K562 (cell line): ENCODE data around the gene BICDL1. TPM values are rescaled to one million over a fixed set of nuclear protein-coding genes. Genes with fewer than 3 reads are reported as not detected.
A peak's percentile ranks its signal among the peaks of the same experiment; 100 is the strongest.

Experiments
- BACH1 ChIP-seq: fragments of 200-800 bp; sonication (Bioruptor generic); IDR thresholded peaks from 2 replicates; pipeline ENCODE4 v1.6.1; 2016; ENCODE audit warnings: missing genetic modification characterization, missing compliant biosample characterization
- BHLHE40 ChIP-seq: IDR thresholded peaks from 2 replicates; pipeline ENCODE4 v1.6.1; 2011; ENCODE audit warnings: low read length, improper control_type of control experiment
- BRD9 ChIP-seq: fragments of 450-650 bp; IDR thresholded peaks from 2 replicates; pipeline ENCODE4 v1.6.1; 2018; ENCODE audit warnings: low read depth; ENCODE audit not compliant: partially characterized antibody
- CEBPB ChIP-seq: fragments of 450-650 bp; IDR thresholded peaks from 2 replicates; pipeline ENCODE4 v1.6.1; 2016; ENCODE audit warnings: missing genetic modification characterization, missing compliant biosample characterization
- CTBP1 ChIP-seq: fragments of 450-650 bp; IDR thresholded peaks from 2 replicates; pipeline ENCODE4 v1.6.1; 2016; ENCODE audit warnings: borderline replicate concordance
- ESRRA ChIP-seq: fragments of 450-650 bp; IDR thresholded peaks from 2 replicates; pipeline ENCODE4 v1.6.1; 2014; ENCODE audit warnings: low read depth, mild to moderate bottlenecking, moderate library complexity, borderline replicate concordance
- GATA2 ChIP-seq: sonication (generic); formaldehyde crosslinking; IDR thresholded peaks from 2 replicates; pipeline ENCODE4 v1.4.0; 2020; ENCODE audit warnings: mild to moderate bottlenecking, missing genetic modification reagents
- HMBOX1 ChIP-seq: sonication (generic); IDR thresholded peaks from 2 replicates; pipeline ENCODE4 v1.6.1; 2016
- KDM5B ChIP-seq: fragments of 200-600 bp; sonication (generic); IDR thresholded peaks from 2 replicates; pipeline ENCODE4 v1.6.1; 2012; ENCODE audit warnings: low read depth, mild to moderate bottlenecking, moderate library complexity, low read length, control low read depth, inconsistent platforms; ENCODE audit not compliant: insufficient replicate concordance
- NFATC3 ChIP-seq: fragments of 450-650 bp; IDR thresholded peaks from 2 replicates; pipeline ENCODE4 v1.6.1; 2017; ENCODE audit warnings: mild to moderate bottlenecking
- NFE2L1 ChIP-seq: fragments of 450-650 bp; IDR thresholded peaks from 2 replicates; pipeline ENCODE4 v1.6.1; 2016; ENCODE audit warnings: missing genetic modification characterization, low read depth, mild to moderate bottlenecking, missing compliant biosample characterization, moderate library complexity, borderline replicate concordance
- SNRNP70 ChIP-seq: fragments of 200-400 bp; formaldehyde crosslinking; optimal IDR thresholded peaks from 2 replicates; pipeline ENCODE3; 2017; ENCODE audit warnings: low read depth, low read length
- SRF ChIP-seq, 2 experiments: fragments of 250-450, 450-650 bp in 1 of 2; sonication (Bioruptor Pico) in 1 of 2; sonication (generic) in 1 of 2; formaldehyde crosslinking; IDR thresholded peaks; 2 replicates each; pipeline versions ENCODE4 v1.5.0 to v1.5.1; 2020 to 2022; ENCODE audit warnings: mild to moderate bottlenecking in 1 of 2, missing genetic modification reagents in 1 of 2
- TAF1 ChIP-seq: IDR thresholded peaks from 2 replicates; pipeline ENCODE4 v1.6.1; 2011; ENCODE audit warnings: mild to moderate bottlenecking, low read length, moderate library complexity; ENCODE audit not compliant: insufficient read depth, control insufficient read depth, severe bottlenecking; ENCODE audit errors: extremely low read depth
- TAF9B ChIP-seq: fragments of 450-650 bp; IDR thresholded peaks from 2 replicates; pipeline ENCODE4 v1.6.1; 2018; ENCODE audit warnings: mild to moderate bottlenecking; ENCODE audit not compliant: partially characterized antibody
- ZNF239 ChIP-seq: fragments of 250-450 bp; sonication (Bioruptor Pico); IDR thresholded peaks from 2 replicates; pipeline ENCODE4 v1.4.0; 2020; ENCODE audit warnings: mild to moderate bottlenecking
- ZNF3 ChIP-seq: fragments of 250-450 bp; sonication (Bioruptor Pico); IDR thresholded peaks from 2 replicates; pipeline ENCODE4 v1.5.0; 2021; ENCODE audit warnings: mild to moderate bottlenecking, moderate library complexity
- ZNF699 ChIP-seq: fragments of 250-450 bp; sonication (Bioruptor Pico); IDR thresholded peaks from 2 replicates; pipeline ENCODE4 v1.8.0; 2021; ENCODE audit warnings: mild to moderate bottlenecking, moderate library complexity; ENCODE audit not compliant: insufficient replicate concordance
- ZNF778 ChIP-seq: fragments of 450-650 bp; formaldehyde crosslinking; IDR thresholded peaks from 2 replicates; pipeline ENCODE4 v1.4.0; 2020; ENCODE audit warnings: mild to moderate bottlenecking, moderate library complexity
- polyA plus RNA-seq, 8 experiments: library from polyadenylated mRNA; depleted of rRNA in 4 of 8; stranded (reverse) in 5 of 8; unstranded in 3 of 8; fragments of >200 nt; fragmentation: Nextera tagmentation in 2 of 8; fragmentation: Illumina TruSeq in 1 of 8; extraction: Ambion mirVana in 2 of 8; extraction: Trizol in 1 of 8; gene quantifications; 2 replicates each; pipeline versions ENCODE4 v1.2.1 to v1.2.3, GENCODE V29; 2011 to 2014; ENCODE audit warnings: inconsistent platforms in 1 of 8, missing spikeins in 1 of 8
- total RNA-seq, 7 experiments: library from RNA; depleted of rRNA in 6 of 7; stranded (reverse); fragments of >200 nt in 6 of 7; fragmentation: Illumina TruSeq in 2 of 7; extraction: Trizol in 2 of 7; gene quantifications; 2 replicates each; pipeline versions ENCODE4 v1.2.1 to v1.2.3, GENCODE V29; 2011 to 2021; ENCODE audit warnings: low replicate concordance in 1 of 7
- TF ChIP-seq, protein P1 (sequence below), 2 experiments: fragments of 450-650 bp; formaldehyde crosslinking in 1 of 2; IDR thresholded peaks; 2 replicates each; pipeline versions ENCODE4 v1.4.0 to v1.6.1; 2014 to 2020; ENCODE audit warnings: mild to moderate bottlenecking in 2 of 2, borderline replicate concordance in 1 of 2, low read depth in 1 of 2

BICDL1 gene
- total and polyA plus RNA-seq, 9 of the 15 experiments (the other 6 are each of a cell fraction or from before 2014, with no cell fraction given), result 0.06 to 2.0 (median 0.58) TPM

DNA sequence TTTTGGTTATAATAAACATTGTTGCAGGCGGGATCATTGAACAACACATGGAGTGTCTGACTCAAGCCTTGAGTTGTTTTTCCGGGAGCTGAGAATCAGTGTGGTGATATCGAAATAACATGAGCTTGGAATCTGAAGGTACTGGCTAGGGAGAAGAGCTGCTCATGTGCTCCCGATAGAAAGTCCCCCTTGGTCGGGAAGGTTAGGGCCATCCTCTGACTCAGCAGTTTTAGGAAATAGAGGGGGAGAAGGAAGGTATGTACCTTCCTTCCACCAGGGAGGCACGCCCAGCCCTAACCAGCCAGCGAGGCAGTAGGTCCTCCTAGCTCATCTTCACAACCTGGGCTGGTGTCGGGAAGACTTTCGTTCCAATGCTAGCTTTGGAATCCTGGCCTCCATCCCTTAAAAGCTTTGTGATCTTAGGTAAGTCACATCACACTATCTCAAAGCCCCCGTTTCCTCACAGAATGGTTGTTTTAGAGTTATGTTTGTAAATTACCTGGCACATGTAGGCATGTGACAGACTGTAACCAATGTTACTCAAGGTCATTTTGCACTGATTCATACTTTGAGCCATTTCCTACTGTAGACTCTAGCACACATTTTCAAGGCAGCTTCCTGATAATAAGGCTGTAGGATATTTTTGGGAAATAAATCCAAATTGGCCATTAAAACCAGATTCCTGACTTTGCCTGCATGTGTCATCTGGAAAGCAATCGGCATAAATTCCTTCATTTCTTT is 129.5 kb downstream of the BICDL1 start (continued):
- no peak for TF ChIP-seq GATA2
- no peak for TF ChIP-seq ZNF699 (CRISPR knock-in tag)
- TF ChIP-seq CEBPB, result no peak
- TF ChIP-seq SRF (CRISPR knock-in tag; IDR thresholded peaks at IDR 0.05), result peak in 1 of 2 experiments; percentile 59; a peak in 1 of 4 replicates
- no peak for TF ChIP-seq ZNF3 (CRISPR knock-in tag)
- no peak for TF ChIP-seq SNRNP70
- no peak for TF ChIP-seq ZNF239 (CRISPR knock-in tag)
- TF ChIP-seq ESRRA, result peak; percentile 72
- no peak for TF ChIP-seq TAF9B
- TF ChIP-seq NFATC3, result no peak
- no peak for TF ChIP-seq TAF1
- no peak for TF ChIP-seq HMBOX1
- TF ChIP-seq BACH1 (tag), result peak; percentile 86
- TF ChIP-seq BRD9, result no peak
- peak; percentile 47; the same call in 1 of the 2 replicates for TF ChIP-seq NFE2L1 (tag)
- TF ChIP-seq ZNF778 (CRISPR knock-in tag), result no peak
- TF ChIP-seq, protein P1, sequence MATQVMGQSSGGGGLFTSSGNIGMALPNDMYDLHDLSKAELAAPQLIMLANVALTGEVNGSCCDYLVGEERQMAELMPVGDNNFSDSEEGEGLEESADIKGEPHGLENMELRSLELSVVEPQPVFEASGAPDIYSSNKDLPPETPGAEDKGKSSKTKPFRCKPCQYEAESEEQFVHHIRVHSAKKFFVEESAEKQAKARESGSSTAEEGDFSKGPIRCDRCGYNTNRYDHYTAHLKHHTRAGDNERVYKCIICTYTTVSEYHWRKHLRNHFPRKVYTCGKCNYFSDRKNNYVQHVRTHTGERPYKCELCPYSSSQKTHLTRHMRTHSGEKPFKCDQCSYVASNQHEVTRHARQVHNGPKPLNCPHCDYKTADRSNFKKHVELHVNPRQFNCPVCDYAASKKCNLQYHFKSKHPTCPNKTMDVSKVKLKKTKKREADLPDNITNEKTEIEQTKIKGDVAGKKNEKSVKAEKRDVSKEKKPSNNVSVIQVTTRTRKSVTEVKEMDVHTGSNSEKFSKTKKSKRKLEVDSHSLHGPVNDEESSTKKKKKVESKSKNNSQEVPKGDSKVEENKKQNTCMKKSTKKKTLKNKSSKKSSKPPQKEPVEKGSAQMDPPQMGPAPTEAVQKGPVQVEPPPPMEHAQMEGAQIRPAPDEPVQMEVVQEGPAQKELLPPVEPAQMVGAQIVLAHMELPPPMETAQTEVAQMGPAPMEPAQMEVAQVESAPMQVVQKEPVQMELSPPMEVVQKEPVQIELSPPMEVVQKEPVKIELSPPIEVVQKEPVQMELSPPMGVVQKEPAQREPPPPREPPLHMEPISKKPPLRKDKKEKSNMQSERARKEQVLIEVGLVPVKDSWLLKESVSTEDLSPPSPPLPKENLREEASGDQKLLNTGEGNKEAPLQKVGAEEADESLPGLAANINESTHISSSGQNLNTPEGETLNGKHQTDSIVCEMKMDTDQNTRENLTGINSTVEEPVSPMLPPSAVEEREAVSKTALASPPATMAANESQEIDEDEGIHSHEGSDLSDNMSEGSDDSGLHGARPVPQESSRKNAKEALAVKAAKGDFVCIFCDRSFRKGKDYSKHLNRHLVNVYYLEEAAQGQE (IDR thresholded peaks at IDR 0.05; ENCODE audit: borderline replicate concordance), result no peak
- TF ChIP-seq, protein P1 (CRISPR knock-in tag; IDR thresholded peaks at IDR 0.05; ENCODE audit: low read depth), result no peak
- 0 out of 2 replicates have a peak, but pooled peaks have one; percentile 6 for TF ChIP-seq BHLHE40
- peak; percentile 55; the same call in 1 of the 2 replicates for TF ChIP-seq CTBP1
- TF ChIP-seq KDM5B, result no peak
